Vagina (tissue), 2 donors: ENCODE results near the gene NEUROG2.

Source experiments
- CTCF ChIP-seq, 3 experiments: fragments of 450-650 bp in 2 of 3; fragments of 200-600 bp in 1 of 3; sonication (generic) in 1 of 3; IDR thresholded peaks; one replicate each; pipeline ENCODE4 v1.5.1; 2017 to 2019; ENCODE audit warnings: antibody characterized with exemption in 3 of 3, mild to moderate bottlenecking in 2 of 3, moderate library complexity in 2 of 3
- POLR2A ChIP-seq, 2 donors: fragments of 450-650 bp; IDR thresholded peaks; one replicate each; pipeline ENCODE4 v1.6.1; 2017; ENCODE audit warnings: antibody characterized with exemption in 2 of 2, mild to moderate bottlenecking in 2 of 2, moderate library complexity in 2 of 2
- POLR2AphosphoS5 ChIP-seq, 2 donors: sonication (generic); formaldehyde crosslinking; IDR thresholded peaks; one replicate each; pipeline ENCODE4 v1.9.0; 2017; ENCODE audit warnings: antibody characterized with exemption in 2 of 2, mild to moderate bottlenecking in 2 of 2, low read depth in 1 of 2; ENCODE audit not compliant: insufficient read depth in 1 of 2

- no peak for TF ChIP-seq POLR2A (IDR thresholded peaks at IDR 0.05)
- TF ChIP-seq CTCF (IDR thresholded peaks at IDR 0.05): no peak
- TF ChIP-seq POLR2AphosphoS5 (IDR thresholded peaks at IDR 0.05; ENCODE audit: insufficient read depth in 1 of 2, low read depth in 1 of 2): no peak
Measured at GRCh38 chr4:112485930-112486329, 30.1 kb downstream of the NEUROG2 start.
